NCI-H748 treated with DMSO at 0.1 percent for 48 hours (cell line): Measurements from ENCODE around the gene MDM1.

Source experiments
- DNase-seq: peaks from one replicate; lab custom pipeline; 2025; lab: John Stamatoyannopoulos, UW

MDM1 gene

GRCh38 chr12:68331869-68332727, at the start of gene MDM1:
Gene MDM1, minus strand, starts transcription at chr12:68332362. Its CDS starts 117 bp downstream, at chr12:68332245.
- peak; percentile 94 for DNase-seq

GRCh38 chr12:68381476-68382219, 49.5 kb upstream of the MDM1 start:
- no peak for DNase-seq

GRCh38 chr12:68378872-68379606, 46.9 kb upstream of the MDM1 start:
- no peak for DNase-seq

GRCh38 chr12:68377881-68378280, 45.7 kb upstream of the MDM1 start:
- no peak for DNase-seq

GRCh38 chr12:68376901-68377300, 44.7 kb upstream of the MDM1 start:
- DNase-seq: no peak

- DNase-seq: no peak
These were observed 43.9 kb upstream of the MDM1 start for GRCh38 chr12:68375756-68376695.

- DNase-seq: no peak
These were observed 42.3 kb upstream of the MDM1 start for GRCh38 chr12:68374307-68374982.

GRCh38 chr12:68370667-68371066, 38.5 kb upstream of the MDM1 start:
- no peak for DNase-seq

GRCh38 chr12:68370006-68370590, 37.9 kb upstream of the MDM1 start:
- no peak for DNase-seq

- no peak for DNase-seq
These were observed 36.2 kb upstream of the MDM1 start for GRCh38 chr12:68368327-68368726.

- no peak for DNase-seq
These were observed 35.7 kb upstream of the MDM1 start for GRCh38 chr12:68367903-68368302.

GRCh38 chr12:68367116-68367515, 35.0 kb upstream of the MDM1 start:
- DNase-seq: no peak

- DNase-seq: no peak
These were observed 32.9 kb upstream of the MDM1 start for GRCh38 chr12:68364893-68365725.

GRCh38 chr12:68364328-68364727, 32.2 kb upstream of the MDM1 start:
- DNase-seq: no peak

GRCh38 chr12:68361953-68362352, 29.8 kb upstream of the MDM1 start:
- no peak for DNase-seq

GRCh38 chr12:68359674-68360073, 27.5 kb upstream of the MDM1 start:
- no peak for DNase-seq

- peak; percentile 13 for DNase-seq
These were observed 26.6 kb upstream of the MDM1 start for GRCh38 chr12:68358532-68359485.

GRCh38 chr12:68356986-68357385, 24.8 kb upstream of the MDM1 start:
- DNase-seq: no peak
